Testis (tissue), 3 donors: Measurements from ENCODE around the gene ADRA2A. TPM values are rescaled to one million over a fixed set of nuclear protein-coding genes. Genes with fewer than 3 reads are reported as not detected.
A peak's percentile ranks its signal among the peaks of the same experiment; 100 is the strongest.

Experiments
- DNase-seq: peaks from one replicate; pipeline ENCODE4 v3.0.0-alpha.2; 2019
- H3K27ac ChIP-seq, 2 donors: fragments of 200-600 bp; sonication (generic); one replicate each; pipeline ENCODE4 v1.5.1; 2019
- H3K27me3 ChIP-seq: fragments of 200-600 bp; sonication (generic); one replicate; pipeline ENCODE4 v1.5.1; 2019
- H3K36me3 ChIP-seq: fragments of 200-600 bp; sonication (generic); one replicate; pipeline ENCODE4 v1.5.1; 2017; ENCODE audit warnings: low read depth; ENCODE audit errors: missing control alignments
- H3K4me1 ChIP-seq: fragments of 200-600 bp; sonication (generic); one replicate; pipeline ENCODE4 v1.5.1; 2019
- H3K4me3 ChIP-seq, 2 donors: fragments of 200-600 bp; sonication (generic); one replicate each; pipeline ENCODE4 v1.5.1; 2017 to 2019
- H3K9me3 ChIP-seq: fragments of 200-600 bp; sonication (generic); one replicate; pipeline ENCODE4 v1.5.1; 2017
- CTCF ChIP-seq, 3 experiments: fragments of 450-650 bp in 2 of 3; fragments of 200-600 bp in 1 of 3; sonication (generic) in 1 of 3; IDR thresholded peaks; one replicate each; pipeline ENCODE4 v1.5.1; 2016 to 2019; ENCODE audit warnings: antibody characterized with exemption in 3 of 3, mild to moderate bottlenecking in 2 of 3, moderate library complexity in 1 of 3
- POLR2A ChIP-seq: fragments of 450-650 bp; IDR thresholded peaks from one replicate; pipeline ENCODE4 v1.6.1; 2017; ENCODE audit warnings: antibody characterized with exemption, mild to moderate bottlenecking, moderate library complexity
- WGBS, 2 donors: methylation state at CpG; one replicate each; pipeline ENCODE4 v1.1.5; 2018; 5-methylcytosine and 5-hydroxymethylcytosine counted together
- intact Hi-C: fragments of 100-400 bp; cut with DNase I; formaldehyde crosslinking; loops from one replicate; pipeline ENCODE4 v1.15.1; 2023; ENCODE audit warnings: low total_unique reads
- polyA plus RNA-seq: library from polyadenylated mRNA; stranded (reverse); fragments of 350-450 nt; fragmentation: Illumina TruSeq; extraction: RNeasy Lipid Tissue Mini Kit (QIAGEN cat#74804); gene quantifications from one replicate; pipeline ENCODE4 v1.2.3, GENCODE V29; 2014; ENCODE audit warnings: low read depth, low replicate concordance; ENCODE audit not compliant: insufficient read depth
- total RNA-seq, 2 donors: library from RNA; depleted of rRNA; stranded (reverse); fragments of >200 nt; gene quantifications; one replicate each; pipeline ENCODE4 v1.2.3, GENCODE V29; 2016

ADRA2A gene
- total and polyA plus RNA-seq, 3 donors from 2014 or later = 5.7 to 6.9 (median 6.5) TPM

- intact Hi-C loops = loop anchor here (10.0 kb wide), 1 partner anchor 512 kb away; no protein-coding TSS in a partner anchor
- peaks cover 5% of the 10 kb centered on the region for H3K4me1 ChIP-seq
- 63 to 68% methylated on average over 11 to 12 of the region's 12 CpGs for WGBS, 2 donors
- DNase-seq = no peak
- H3K27ac ChIP-seq = no peak overlapping the region
- no peaks in the 10 kb centered on the region for H3K9me3 ChIP-seq
- H3K36me3 ChIP-seq = no peaks in the 10 kb centered on the region
- no peak overlapping the region for H3K4me3 ChIP-seq
- TF ChIP-seq CTCF (IDR thresholded peaks at IDR 0.05) = no peak
- TF ChIP-seq POLR2A = no peak
- no peaks in the 10 kb centered on the region for H3K27me3 ChIP-seq
Observed at GRCh38 chr10:111082102-111082975, 5.5 kb downstream of the ADRA2A start.

- Histone ChIP-seq H3K4me3 (no peak overlapping the region), H3K27ac (no peak overlapping the region), H3K4me1 (peaks cover 5% of the 10 kb centered on the region), H3K27me3 (no peaks in the 10 kb centered on the region), H3K36me3 (no peaks in the 10 kb centered on the region), H3K9me3 (no peaks in the 10 kb centered on the region)
- intact Hi-C loops = loop anchor here (10.0 kb wide), 1 partner anchor 511 kb away; no protein-coding TSS in a partner anchor
- no peak for DNase-seq
- no peak for TF ChIP-seq POLR2A
- no peak for TF ChIP-seq CTCF (IDR thresholded peaks at IDR 0.05)
- WGBS, 2 donors = 92% methylated on average over 10 of the region's 10 CpGs
Observed at GRCh38 chr10:111083222-111084095, 6.6 kb downstream of the ADRA2A start.

DNA sequence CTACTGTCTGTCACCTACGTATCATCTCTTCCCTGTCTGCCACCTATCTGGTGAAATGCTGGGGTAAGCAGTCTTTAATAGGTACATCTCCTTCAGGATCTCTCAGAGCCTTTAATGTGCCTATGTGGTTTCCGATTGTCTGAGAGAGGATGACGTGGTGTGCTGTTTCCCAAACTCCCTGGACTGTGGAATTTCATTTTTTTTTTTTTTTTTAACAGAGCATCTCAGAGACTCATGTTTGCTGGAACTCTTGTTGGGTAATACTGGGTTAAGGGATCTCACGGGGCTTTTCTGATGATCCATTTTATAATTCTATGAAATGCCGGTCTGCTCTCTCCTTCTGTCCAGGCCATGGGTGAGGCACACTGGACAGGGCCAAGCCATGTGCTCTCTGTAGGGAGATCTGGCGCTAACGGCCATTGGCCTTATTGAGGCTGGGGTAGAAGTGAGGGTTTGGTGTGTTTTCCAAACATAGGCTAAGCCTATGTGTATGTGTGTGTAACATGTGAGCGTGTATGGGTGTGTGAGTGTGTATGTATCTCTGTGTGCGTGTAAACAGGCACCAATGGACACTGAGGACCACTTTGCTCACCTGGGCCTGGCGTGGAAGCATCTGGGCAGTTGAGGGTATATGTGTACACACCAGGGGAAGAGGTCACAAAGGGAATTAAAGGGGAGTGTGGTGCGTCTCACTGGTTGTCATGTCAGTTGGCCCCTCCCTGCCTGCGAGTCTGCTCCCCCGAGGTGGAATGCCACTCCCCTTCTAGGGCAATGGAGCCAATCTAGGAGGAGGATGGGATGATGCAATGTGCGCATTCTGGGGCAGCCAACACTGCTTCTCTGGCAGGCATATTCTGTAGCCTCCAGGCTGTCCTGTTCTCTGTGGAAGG lies 7.8 kb downstream of the ADRA2A start:
- DNase-seq = no peak
- Histone ChIP-seq H3K27me3 (no peaks in the 10 kb centered on the region), H3K4me1 (no peaks in the 10 kb centered on the region), H3K4me3 (no peak overlapping the region), H3K36me3 (no peaks in the 10 kb centered on the region), H3K27ac (no peak overlapping the region), H3K9me3 (no peaks in the 10 kb centered on the region)
- TF ChIP-seq POLR2A = no peak
- no peak for TF ChIP-seq CTCF (IDR thresholded peaks at IDR 0.05)
- WGBS, 2 donors = 86 to 90% methylated on average over 14 of the region's 14 CpGs
- intact Hi-C loops = loop anchor here (10.0 kb wide), 1 partner anchor 510 kb away; no protein-coding TSS in a partner anchor

DNA sequence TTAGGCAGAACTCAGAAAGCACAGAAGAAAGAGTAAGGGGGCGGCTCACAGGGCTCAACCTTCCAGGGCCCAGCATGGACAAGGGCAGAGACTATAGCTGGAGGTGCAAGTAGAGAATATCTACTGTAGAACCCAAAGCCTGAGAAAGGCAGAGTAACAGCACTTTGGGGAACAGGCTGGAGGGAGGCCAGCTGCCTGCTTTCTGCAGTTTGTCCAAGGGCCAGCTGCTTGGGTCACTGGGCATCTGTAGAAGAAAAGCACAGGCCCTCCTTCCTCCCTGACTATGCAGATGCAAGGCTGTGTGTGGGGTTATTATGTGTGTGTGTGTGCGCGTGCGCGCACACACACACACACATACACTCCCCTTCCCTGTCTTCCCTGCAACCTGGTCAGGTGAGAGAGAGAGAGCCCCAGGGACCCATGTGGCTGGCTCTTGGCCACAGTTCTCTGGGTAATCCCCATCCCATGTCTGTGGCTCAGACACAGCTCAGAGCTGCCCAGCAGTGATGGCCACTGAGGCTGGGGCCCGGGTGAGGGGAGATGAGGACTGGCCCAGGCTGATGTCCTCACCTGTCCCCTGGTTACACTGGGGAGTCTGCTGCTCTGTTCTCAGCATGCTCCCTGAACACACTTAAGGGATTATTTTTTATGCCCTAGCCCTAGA lies 9.0 kb downstream of the ADRA2A start:
- no peaks in the 10 kb centered on the region for H3K9me3 ChIP-seq
- H3K4me3 ChIP-seq = no peak overlapping the region
- H3K27ac ChIP-seq = no peak overlapping the region
- no peak for TF ChIP-seq POLR2A
- TF ChIP-seq CTCF (IDR thresholded peaks at IDR 0.05) = no peak
- peak; percentile 50 for DNase-seq
- intact Hi-C loops = loop anchor here (10.0 kb wide), 1 partner anchor 509 kb away; no protein-coding TSS in a partner anchor
- H3K36me3 ChIP-seq = no peaks in the 10 kb centered on the region
- WGBS, 2 donors = 81 to 100% methylated on average over 1 to 6 of the region's 6 CpGs
- H3K4me1 ChIP-seq = no peaks in the 10 kb centered on the region
- H3K27me3 ChIP-seq = no peaks in the 10 kb centered on the region
